ENCODE data around the gene USF3. TPM values are rescaled to one million over a fixed set of nuclear protein-coding genes. Genes with fewer than 3 reads are reported as not detected.

The USF3 gene
- total and polyA plus RNA-seq, 2 donors (not counting 1 experiment from before 2014, with no cell fraction given) = 9.8 to 38.9 TPM

GRCh38 chr3:113630956-113631542 is 65.4 kb downstream of the USF3 start:
- H3K4me1 Mint-ChIP-seq = peaks cover 60% of the 10 kb centered on the region
- peak overlapping the region; percentile 35 for H3K4me3 Mint-ChIP-seq
- Histone ChIP-seq H3K27ac (ENCODE audit: low read length in 2 of 2) (peak overlapping the region; percentile 35 to 78), H3K9me3 (ENCODE audit: control extremely low read depth in 1 of 3, control insufficient read depth in 2 of 3, insufficient read depth in 1 of 3, low read length in 2 of 3) (no peaks in the 10 kb centered on the region), H3K4me2 (replicated peaks; ENCODE audit: low read depth, low read length, poor library complexity, severe bottlenecking) (peak overlapping the region; percentile 48), H3K79me2 (ENCODE audit: control insufficient read depth, insufficient read depth, low read length) (peaks cover 27% of the 10 kb centered on the region), H3K36me3 (replicated peaks in 1 of 2; ENCODE audit: control extremely low read depth in 1 of 2, control insufficient read depth in 1 of 2, extremely low read depth in 1 of 2, insufficient read depth in 2 of 2, low read length in 1 of 2) (peaks cover 10 to 25% of the 10 kb centered on the region in 2 experiments), H3K4me3 (ENCODE audit: control extremely low read depth in 1 of 5, extremely low read depth in 1 of 5, insufficient read depth in 1 of 5, low read depth in 2 of 5, low read length in 4 of 5) (no peak overlapping the region), H3K9ac (ENCODE audit: low read length) (peak overlapping the region; percentile 29), H3K27me3 (replicated peaks in 1 of 4; ENCODE audit: control extremely low read depth in 1 of 4, control insufficient read depth in 3 of 4, insufficient read depth in 4 of 4, low read length in 3 of 4) (no peaks in the 10 kb centered on the region), H2AFZ (ENCODE audit: insufficient read depth, low read depth, low read length, poor library complexity, severe bottlenecking) (peak overlapping the region; percentile 52), H3K4me1 (ENCODE audit: control insufficient read depth in 2 of 2, insufficient read depth in 2 of 2, low read length in 2 of 2) (peaks cover 42 to 48% of the 10 kb centered on the region in 2 donors), H4K20me1 (ENCODE audit: control insufficient read depth, insufficient read depth, low read length, poor library complexity, severe bottlenecking) (no peaks in the 10 kb centered on the region)
- intact Hi-C loops (cut with micrococcal nuclease) = no loop called here
- ATAC-seq (ENCODE audit: low read depth) = peak; percentile 34
- WGBS (ENCODE audit: insufficient coverage) = no CpG with 5 or more reads among the region's 3 CpGs
- no peaks in the 10 kb centered on the region for H3K9me3 Mint-ChIP-seq (ENCODE audit: insufficient read depth)
- H3K27me3 Mint-ChIP-seq = no peaks in the 10 kb centered on the region
- ChIA-PET POLR2A (interaction anchor here (0.6 to 1.2 kb wide), 5 partner anchors 24 to 68 kb away, joined by 3 to 4 read pairs (median 3); no protein-coding TSS in a partner anchor), CTCF (interaction anchor here (0.9 to 4.2 kb wide), 9 partner anchors 9 to 139 kb away, joined by 3 to 20 read pairs (median 4); partner anchors contain the start of gene USF3)
- DNase-seq = peak; percentile 43
- H3K27ac Mint-ChIP-seq = peak overlapping the region; percentile 85
- TF ChIP-seq CTCF (IDR thresholded peaks at IDR 0.05) (no peak), EZH2 (IDR thresholded peaks at IDR 0.05; ENCODE audit: borderline replicate concordance, insufficient read depth, low read depth, low read length, poor library complexity, severe bottlenecking) (no peak)
